ENCODE data around the gene CNNM4. TPM values are rescaled to one million over a fixed set of nuclear protein-coding genes. Genes with fewer than 3 reads are reported as not detected.

Gene CNNM4
- total RNA-seq, 1 donor from 2014 or later: 14.1 TPM

DNA sequence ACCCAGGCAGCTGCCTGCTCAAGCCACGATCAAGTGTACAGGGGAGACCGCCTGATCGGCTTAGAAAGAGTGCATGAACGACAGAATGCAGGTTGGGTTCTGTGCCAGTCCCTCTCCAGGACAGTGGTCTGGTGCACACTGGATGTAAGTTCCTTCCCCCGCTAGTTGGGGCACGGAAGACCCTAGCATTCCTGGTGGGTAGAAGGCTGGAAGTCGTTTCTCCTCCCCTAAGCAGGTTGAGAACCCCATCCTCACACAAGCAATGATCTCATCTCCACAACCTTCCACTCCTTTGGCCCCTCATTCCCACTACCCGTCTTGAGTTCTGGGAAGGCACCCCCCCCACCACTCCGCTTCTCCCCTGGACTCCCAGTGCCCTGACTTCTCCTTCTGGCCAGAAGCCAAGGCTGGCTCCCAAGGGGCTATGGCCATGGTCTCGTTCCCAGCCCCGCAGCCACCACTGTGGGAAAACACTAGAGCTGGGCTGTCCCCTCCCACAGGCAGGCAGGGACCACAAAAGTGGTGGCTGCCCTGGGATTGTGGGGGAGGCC lies 98.5 kb downstream of the CNNM4 start:
- no peak for DNase-seq (ENCODE audit: low spot score)

GRCh38 chr2:96859681-96860064 lies 99.0 kb downstream of the CNNM4 start:
- no peak for DNase-seq (ENCODE audit: low spot score)

DNA sequence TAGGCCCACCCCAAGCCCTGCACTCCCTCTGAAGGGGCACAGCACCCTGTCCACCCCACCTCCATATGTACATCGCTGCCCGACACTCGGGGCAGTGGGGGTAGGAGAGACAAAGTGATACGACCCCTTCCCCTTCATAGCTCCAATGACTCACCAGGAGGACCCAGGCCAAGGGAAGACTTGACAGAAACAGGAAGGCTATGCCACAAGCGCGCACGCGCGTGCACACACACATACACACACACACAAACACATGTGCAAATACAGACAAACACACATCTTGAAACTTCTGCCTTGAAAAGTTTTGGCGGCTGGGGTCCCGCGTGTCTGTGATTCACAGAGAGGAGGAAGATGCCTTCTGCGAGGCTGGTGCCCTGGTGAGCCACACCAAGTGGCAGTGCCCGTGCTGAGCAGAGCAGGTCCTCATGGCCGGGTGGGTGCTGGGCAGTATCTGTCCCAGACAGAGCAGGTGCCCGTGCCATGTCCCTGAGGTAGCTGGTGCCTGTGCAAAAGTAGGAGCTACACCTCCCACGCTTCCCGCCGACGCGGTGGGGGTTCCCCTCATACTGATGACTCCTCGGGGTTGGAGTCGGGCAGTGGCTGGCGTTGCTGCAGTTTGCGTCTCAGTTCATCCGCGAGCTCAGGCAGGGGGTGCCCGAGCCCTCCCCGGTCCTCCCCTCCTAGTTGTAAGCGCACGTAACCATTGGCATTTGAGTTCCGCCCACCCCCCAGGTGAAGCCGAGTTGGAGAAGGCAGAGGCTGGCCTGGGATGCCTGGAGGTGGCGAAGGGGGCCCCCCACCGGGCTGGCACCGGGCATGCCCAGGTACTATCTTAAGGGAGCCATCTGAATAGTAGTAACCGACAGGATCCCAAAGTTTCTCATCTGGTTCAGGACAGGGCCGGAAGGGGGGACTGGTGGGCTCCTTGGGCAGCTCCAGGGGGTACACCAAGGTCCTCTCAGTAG lies 99.6 kb downstream of the CNNM4 start:
- no peak for DNase-seq (ENCODE audit: low spot score)

DNA sequence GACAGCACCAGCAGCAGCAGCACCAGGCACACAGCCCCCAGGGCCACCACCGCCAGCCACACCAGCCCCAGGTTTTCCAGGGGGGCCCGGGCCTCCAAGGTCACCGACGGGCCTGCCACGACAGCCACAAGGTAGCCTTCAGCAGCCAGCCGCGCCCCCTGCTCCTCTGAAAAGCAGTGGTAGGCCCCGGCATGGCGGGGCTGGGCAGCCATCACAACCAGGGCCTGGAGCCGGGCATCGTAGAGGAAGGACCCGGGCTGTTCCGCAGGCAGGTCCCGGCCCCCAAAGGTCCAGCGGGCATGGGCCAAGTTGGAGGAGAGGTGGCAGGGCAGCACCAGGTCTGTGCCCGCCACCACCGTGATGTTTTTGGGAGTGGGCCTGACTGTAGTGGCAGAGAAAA lies 100.4 kb downstream of the CNNM4 start:
- no peak for DNase-seq (ENCODE audit: low spot score)

Other genes starting within 250 kb of the CNNM4 start
- gene ARID5A, start 224.2 kb upstream of the CNNM4 start, total RNA-seq: 30.2 TPM
- 38.7 TPM for gene KANSL3, start 122.6 kb upstream of the CNNM4 start, total RNA-seq
- 1.1 TPM for gene FER1L5, start 118.1 kb upstream of the CNNM4 start, total RNA-seq
- 28.0 TPM for gene LMAN2L, start 20.8 kb upstream of the CNNM4 start, total RNA-seq
- gene CNNM3, start 55.4 kb downstream of the CNNM4 start, total RNA-seq: 65.2 TPM
- gene ANKRD23, start 83.1 kb downstream of the CNNM4 start, total RNA-seq: 6.9 TPM
- 19.1 TPM for gene ANKRD39, start 97.1 kb downstream of the CNNM4 start, total RNA-seq
- gene SEMA4C, start 109.2 kb downstream of the CNNM4 start, total RNA-seq: 42.3 TPM
- gene FAM178B, start 225.7 kb downstream of the CNNM4 start, total RNA-seq: 0.92 TPM